ENCODE data around the gene DOCK4.

GRCh38 chr7:112201839-112202238 lies 4.4 kb downstream of the DOCK4 start:
- TF ChIP-seq CTCF (optimal IDR thresholded peaks at IDR 0.05 in 1 of 3, IDR thresholded peaks at IDR 0.05 in 1 of 3, conservative IDR thresholded peaks at IDR 0.05 in 1 of 3; ENCODE audit: extremely low read depth in 1 of 3, insufficient read depth in 2 of 3, low read length in 3 of 3), result no peak
- no peak for TF ChIP-seq EZH2 (IDR thresholded peaks at IDR 0.05; ENCODE audit: low read length)
